ENCODE data around the gene NAA16.

The NAA16 gene

GRCh38 chr13:41361491-41361890, 50.4 kb downstream of the NAA16 start:
- peak in 1 of 2 experiments; percentile 34 for DNase-seq

GRCh38 chr13:41364043-41364442, 53.0 kb downstream of the NAA16 start:
- no peak for DNase-seq

GRCh38 chr13:41365631-41366030, 54.6 kb downstream of the NAA16 start:
- no peak for DNase-seq

GRCh38 chr13:41370736-41371135, 59.7 kb downstream of the NAA16 start:
- DNase-seq: no peak

DNA sequence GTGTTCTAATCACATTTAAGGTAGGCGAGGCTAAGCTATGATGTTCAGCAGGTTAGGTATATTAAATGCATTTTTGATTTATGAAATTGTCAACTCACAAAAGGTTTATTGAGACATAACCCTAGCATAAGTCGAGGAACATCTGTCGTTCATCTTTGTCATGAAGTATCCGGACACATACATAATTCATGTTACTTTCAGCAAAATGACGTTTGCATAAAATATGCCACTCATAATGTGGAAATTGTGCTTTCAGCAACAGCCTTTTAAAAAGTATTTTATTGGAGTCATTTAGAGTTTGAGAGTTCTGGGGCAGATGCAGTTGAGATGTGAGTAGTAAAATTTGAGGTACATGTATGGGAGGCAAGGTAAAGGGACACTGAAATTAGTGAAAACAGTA, 66.4 kb downstream of the NAA16 start:
- DNase-seq: no peak

- no peak for DNase-seq
Observed at GRCh38 chr13:41382431-41382830, 71.4 kb downstream of the NAA16 start.

GRCh38 chr13:41383386-41383785, 72.3 kb downstream of the NAA16 start:
- DNase-seq: no peak

GRCh38 chr13:41384749-41385503, 73.9 kb downstream of the NAA16 start:
- DNase-seq: no peak

- no peak for DNase-seq
Observed at GRCh38 chr13:41386211-41386610, 75.1 kb downstream of the NAA16 start.

DNA sequence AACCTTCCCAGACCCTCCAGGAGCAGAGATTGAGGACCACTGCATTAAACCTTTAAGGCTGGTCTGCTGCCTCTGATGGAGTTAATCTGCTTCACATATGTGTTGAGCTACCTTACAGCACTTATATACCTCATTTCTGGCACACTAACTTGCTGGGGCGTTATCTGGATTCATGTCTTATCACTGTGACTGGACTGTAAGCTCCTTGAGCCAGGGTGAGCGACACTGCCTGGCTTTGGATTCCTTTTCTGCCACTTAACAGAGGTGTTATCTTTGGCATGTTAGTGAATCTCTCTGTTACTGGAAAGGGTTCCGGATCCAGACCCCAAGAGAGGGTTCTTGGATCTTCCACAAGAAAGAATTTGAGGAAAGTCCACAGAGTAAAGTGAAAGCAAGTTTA, 76.5 kb downstream of the NAA16 start:
- no peak for DNase-seq

- DNase-seq: no peak
Observed at GRCh38 chr13:41388143-41388881, 77.2 kb downstream of the NAA16 start.

DNA sequence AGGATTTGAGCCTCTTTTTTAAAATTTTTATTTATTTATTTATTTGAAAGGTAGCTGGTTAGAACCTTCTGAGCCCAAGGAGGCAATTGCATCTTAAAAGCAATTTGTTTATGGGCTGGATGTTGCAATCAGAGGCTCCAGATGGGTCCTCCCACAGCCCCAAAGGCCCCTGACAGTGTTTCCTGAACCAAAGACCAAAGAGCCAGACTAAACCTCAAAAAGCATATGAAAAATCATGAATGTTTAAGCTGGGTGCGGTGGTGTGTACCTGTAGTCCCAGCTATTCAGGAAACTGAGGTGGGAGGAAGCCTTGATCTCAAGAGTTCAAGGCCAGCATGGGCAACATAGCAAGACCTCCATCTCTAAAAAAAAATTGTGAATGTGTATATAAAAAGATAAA, 78.5 kb downstream of the NAA16 start:
- no peak for DNase-seq

GRCh38 chr13:41394166-41394565, 83.1 kb downstream of the NAA16 start:
- DNase-seq: no peak

DNA sequence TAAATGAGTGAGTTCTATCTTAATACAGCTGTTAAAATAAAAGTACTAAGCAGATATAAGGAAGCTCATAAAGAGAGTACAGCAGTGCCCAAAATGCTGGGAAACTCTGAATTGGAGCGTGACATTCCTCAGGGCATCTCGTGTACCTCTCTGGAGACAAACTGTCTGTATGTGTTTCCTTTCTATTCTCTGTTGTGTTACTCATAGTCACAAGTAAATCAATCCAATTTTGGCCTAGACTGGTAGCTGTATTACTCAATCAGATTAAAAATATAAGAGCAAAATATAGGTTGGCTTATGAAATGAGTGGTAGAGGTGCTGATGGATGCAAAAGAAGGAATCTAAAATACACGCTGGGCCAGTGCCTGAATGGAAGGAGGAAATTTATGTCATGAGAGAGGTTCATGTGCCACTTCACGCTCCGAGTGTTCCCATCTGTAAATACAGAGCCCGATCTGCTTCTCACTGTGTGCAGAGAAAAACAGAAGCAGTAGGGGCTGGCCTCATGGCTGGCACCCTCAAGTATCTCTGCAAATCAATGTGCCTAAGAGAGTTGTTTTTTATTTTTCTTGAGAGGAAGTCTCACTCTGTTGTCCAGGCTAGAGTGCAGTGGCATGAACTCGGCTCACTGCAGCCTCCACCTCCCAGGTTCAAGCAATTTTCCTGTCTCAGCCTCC, 87.6 kb downstream of the NAA16 start:
- no peak for DNase-seq

DNA sequence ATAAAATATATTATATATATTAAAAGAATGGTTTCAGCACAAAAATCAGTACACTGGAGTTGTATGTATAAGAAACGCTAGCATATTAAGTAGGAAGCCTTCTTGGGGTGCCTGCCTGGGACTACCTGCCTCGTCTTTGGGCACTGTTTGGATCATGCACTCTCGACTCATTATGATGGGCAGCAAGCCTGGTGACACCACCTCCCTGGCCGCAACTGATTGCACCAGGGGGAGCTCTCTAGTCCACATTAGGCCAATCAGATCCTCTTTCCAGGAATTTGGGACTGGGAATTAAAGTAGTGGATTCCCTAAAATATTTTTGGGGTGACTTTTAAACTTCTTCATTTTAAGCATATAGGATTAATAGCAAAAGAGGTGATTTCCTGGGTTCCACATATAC, 90.3 kb downstream of the NAA16 start:
- DNase-seq: peak in 1 of 2 experiments; percentile 14

DNA sequence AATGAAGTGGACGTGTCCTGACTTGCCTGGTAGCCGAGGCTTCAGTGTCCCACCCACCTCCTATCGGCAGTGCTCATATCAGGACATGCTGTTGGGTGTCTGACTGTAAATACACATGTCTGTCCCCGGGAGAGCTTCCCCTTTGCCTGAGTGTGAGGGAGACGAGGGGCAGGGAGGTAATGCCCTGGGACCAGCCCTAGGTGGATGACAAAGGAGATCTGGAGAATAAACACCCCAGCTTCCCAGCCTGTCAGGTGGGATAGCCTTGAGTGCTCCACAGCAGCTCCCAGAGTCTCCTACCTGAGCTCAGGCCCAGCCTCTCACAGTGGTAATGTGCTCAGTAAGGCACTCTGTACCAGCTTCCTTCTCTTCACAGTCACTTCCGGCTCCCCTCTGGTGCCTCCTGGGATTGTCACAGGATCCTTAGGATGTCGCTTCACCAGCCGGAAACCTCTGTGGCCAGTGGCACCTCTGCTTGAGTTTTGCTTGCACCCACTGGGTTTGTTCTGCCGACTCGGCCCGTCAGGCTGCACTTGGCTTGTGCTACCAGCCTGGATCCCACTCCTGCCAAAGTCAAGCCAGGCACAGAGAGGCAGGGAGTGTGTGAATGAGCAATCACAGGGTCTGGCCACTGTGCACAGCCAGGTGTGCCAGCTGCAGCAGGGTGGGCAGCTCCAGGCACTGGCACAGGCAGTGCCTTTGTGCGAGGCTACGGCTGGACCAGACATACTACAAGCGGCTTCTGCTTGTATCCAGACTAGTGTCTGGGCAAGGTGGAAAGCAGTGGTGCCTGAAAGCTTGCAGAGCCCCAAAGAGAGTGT, 91.8 kb downstream of the NAA16 start:
- DNase-seq: peak in 1 of 2 experiments; percentile 37

DNA sequence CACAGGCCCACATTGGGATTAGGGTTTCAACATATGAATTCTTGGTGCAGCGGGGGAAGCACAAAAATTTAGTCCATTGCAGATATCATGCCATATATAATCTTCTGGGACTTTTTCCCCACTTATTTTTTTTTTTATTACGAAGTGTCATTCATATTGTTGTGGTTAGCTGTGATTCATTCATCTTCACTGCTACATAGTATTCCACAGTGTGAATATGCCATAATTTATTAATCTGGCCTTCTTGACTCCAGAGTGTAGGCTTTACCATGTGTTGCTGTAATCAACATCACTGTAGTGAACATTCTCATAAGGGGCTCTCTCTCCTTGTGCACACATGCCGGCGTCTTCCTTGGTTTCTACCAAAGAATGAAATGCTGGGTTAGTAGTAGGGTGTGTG, 92.9 kb downstream of the NAA16 start:
- DNase-seq: no peak

- DNase-seq: no peak
Observed at GRCh38 chr13:41405367-41405766, 94.3 kb downstream of the NAA16 start.

GRCh38 chr13:41407380-41407779, 96.3 kb downstream of the NAA16 start:
- no peak for DNase-seq

- no peak for DNase-seq
Observed at GRCh38 chr13:41408121-41408520, 97.1 kb downstream of the NAA16 start.

DNA sequence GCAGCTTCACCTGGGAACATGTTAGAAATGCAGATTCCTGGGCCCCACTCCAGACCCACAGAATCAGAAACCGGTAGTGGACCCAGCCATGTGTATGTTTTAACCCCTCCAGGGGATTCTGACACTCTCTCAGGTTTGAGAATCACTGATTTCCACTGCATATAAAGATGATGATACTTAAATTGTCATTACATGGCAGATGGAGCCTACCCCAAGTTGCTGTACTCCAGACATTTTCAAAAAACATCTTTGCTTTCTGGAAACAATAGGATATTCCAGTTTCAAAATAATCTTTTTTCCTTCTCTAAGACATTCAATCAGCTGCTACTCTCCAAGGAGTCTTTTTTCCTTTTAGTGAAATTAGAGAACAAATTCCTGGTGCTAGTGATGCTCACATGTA, 97.7 kb downstream of the NAA16 start:
- no peak for DNase-seq

DNA sequence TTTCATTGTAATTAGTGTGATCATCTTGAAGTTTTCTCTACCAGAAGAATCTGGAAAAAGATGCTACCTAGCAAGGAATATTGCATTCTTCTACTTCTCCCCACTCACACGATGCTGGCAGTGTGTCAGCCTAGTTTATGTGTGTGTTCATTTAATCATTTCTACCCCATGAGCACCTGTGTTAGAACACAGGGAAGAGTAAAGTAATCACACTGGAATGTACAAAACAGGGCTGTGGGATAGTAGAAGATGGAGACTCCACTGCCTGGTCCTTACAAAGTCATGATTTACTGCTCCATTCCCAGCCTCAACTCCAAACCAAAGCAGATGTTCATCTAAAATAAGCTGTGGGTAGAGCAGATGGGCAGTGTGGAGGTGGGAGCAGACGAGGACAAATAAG, 98.5 kb downstream of the NAA16 start:
- no peak for DNase-seq

- DNase-seq: no peak
Observed at GRCh38 chr13:41411060-41411459, 100.0 kb downstream of the NAA16 start.
